Fibroblast of lung (primary cell): ENCODE measurements around the gene RRAS.

Experiments used
- CTCF ChIP-seq, 2 donors: IDR thresholded peaks in 1 of 2; conservative IDR thresholded peaks in 1 of 2; 1 replicate in 1 of 2; 2 replicates in 1 of 2; pipeline ENCODE4 v1.5.1; 2011 to 2012; ENCODE audit warnings: low read length in 2 of 2, control low read depth in 1 of 2, inconsistent platforms in 1 of 2, low read depth in 1 of 2, mild to moderate bottlenecking in 1 of 2
- EZH2 ChIP-seq: IDR thresholded peaks from 2 replicates; pipeline ENCODE4 v1.5.1; 2012; ENCODE audit warnings: low read length, control low read depth, mild to moderate bottlenecking; ENCODE audit errors: missing control alignments

DNA sequence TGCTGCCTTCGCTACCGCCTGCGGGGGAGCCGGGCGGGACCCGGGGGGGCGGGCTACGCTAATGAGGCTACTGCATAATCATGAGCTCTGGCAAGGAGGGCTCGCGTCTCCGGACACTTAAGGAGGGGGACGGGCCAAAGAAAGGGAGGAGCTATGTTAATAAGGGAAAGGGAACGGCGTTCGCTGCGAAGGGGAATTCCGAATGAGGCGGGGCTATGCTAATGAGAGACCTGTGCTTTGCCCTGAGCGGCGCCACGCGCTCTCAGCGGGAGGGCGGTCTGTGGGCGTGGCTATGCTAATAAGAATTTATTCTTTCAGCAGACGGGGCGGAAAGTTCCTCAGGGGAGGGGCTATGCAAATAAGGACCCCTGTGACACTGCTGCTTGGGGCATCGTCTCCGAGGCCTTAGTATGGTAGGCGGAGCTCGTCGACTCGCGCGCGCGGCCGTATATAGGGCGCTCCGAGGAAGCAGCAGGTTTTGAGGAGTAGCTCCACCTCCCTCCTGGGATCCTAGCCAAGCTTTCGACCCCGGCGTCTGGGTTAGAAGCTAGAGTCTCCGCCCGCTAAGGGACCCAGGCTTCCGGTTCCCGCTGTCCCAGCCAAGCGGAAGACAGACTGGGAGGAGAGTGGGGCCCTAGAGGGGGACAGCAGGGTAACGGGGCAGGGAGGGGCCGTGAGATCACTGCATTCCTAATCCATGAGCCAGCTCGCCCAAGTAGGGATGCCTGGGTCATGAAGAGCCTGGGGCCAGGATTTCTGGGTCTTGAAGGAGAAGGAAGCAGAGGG, at the start of gene RRAS:
- TF ChIP-seq CTCF (conservative IDR thresholded peaks at IDR 0.05 in 1 of 2, IDR thresholded peaks at IDR 0.05 in 1 of 2; ENCODE audit: low read depth in 1 of 2, low read length in 2 of 2) (no peak), EZH2 (no peak)
